PFSK-1 (cell line): ENCODE data around the gene GABRA1.

ENCODE experiments used
- POLR2AphosphoS5 ChIP-seq: IDR thresholded peaks from 2 replicates; pipeline ENCODE4 v1.6.1; 2012; ENCODE audit warnings: low read depth, mild to moderate bottlenecking, control low read depth, low read length, moderate library complexity
- SIN3A ChIP-seq: IDR thresholded peaks from 2 replicates; pipeline ENCODE4 v1.6.1; 2012; ENCODE audit warnings: mild to moderate bottlenecking, low read length, moderate library complexity, borderline replicate concordance; ENCODE audit not compliant: insufficient read depth

- TF ChIP-seq SIN3A (no peak), POLR2AphosphoS5 (no peak)
Observed at GRCh38 chr5:161934486-161934885, 86.6 kb downstream of the GABRA1 start.
